SU-DHL-6 (cell line): Measurements from ENCODE around the gene FPR2.

ENCODE experiments used
- H2AFZ ChIP-seq: fragments of 200-600 bp; sonication (generic); 2 replicates; pipeline ENCODE4 v1.6.1; 2014; ENCODE audit warnings: low read depth, mild to moderate bottlenecking, moderate library complexity, mixed read lengths, antibody characterized with exemption, low read length; ENCODE audit not compliant: severe bottlenecking
- H3F3A ChIP-seq: fragments of 200-600 bp; shearing (Covaris generic); 2 replicates; pipeline ENCODE4 v1.6.0; 2016; ENCODE audit warnings: antibody characterized with exemption, mild to moderate bottlenecking; ENCODE audit not compliant: insufficient read depth
- H3K27ac ChIP-seq: fragments of 200-600 bp; sonication (generic); 2 replicates; pipeline ENCODE4 v1.5.1; 2016; ENCODE audit warnings: low read depth, mild to moderate bottlenecking, low read length, moderate library complexity, mixed read lengths
- H3K27me3 ChIP-seq: fragments of 200-600 bp; sonication (generic), shearing (Covaris generic); 2 replicates; pipeline ENCODE4 v1.6.0; 2014; ENCODE audit warnings: mild to moderate bottlenecking, low read length
- H3K36me3 ChIP-seq: fragments of 200-600 bp; sonication (generic); 2 replicates; pipeline ENCODE4 v1.6.1; 2014; ENCODE audit warnings: mild to moderate bottlenecking, low read length, mixed read lengths
- H3K4me2 ChIP-seq: fragments of 300-600, 200-600 bp; shearing (Covaris generic), sonication (generic); 2 replicates; pipeline ENCODE4 v1.6.0; 2014; ENCODE audit warnings: low read length, low read depth, mild to moderate bottlenecking; ENCODE audit not compliant: poor library complexity, severe bottlenecking
- H3K4me3 ChIP-seq: fragments of 200-600 bp; sonication (generic); 2 replicates; pipeline ENCODE4 v1.5.1; 2014; ENCODE audit warnings: antibody characterized with exemption, low read length, mild to moderate bottlenecking, mixed read lengths; ENCODE audit not compliant: insufficient read depth, poor library complexity, severe bottlenecking
- H3K79me2 ChIP-seq: fragments of 200-600 bp; sonication (generic); 2 replicates; pipeline ENCODE4 v1.6.1; 2014; ENCODE audit warnings: mild to moderate bottlenecking, low read length, moderate library complexity; ENCODE audit not compliant: insufficient read depth
- H3K9ac ChIP-seq: fragments of 200-600 bp; sonication (generic); 2 replicates; pipeline ENCODE4 v1.7.0; 2014; ENCODE audit warnings: mild to moderate bottlenecking, low read length
- H3K9me2 ChIP-seq: fragments of 200-600 bp; sonication (generic); replicated peaks from 2 replicates; pipeline ENCODE4 v1.6.1; 2014; ENCODE audit warnings: low read length; ENCODE audit not compliant: insufficient read depth
- H3K9me3 ChIP-seq: fragments of 200-600 bp; sonication (generic); 2 replicates; pipeline ENCODE4 v1.6.1; 2014; ENCODE audit warnings: low read length, mixed read lengths; ENCODE audit not compliant: insufficient read depth
- H4K20me1 ChIP-seq: fragments of 200-600 bp; sonication (generic); 2 replicates; pipeline ENCODE4 v1.6.1; 2014; ENCODE audit warnings: low read depth, mild to moderate bottlenecking, antibody characterized with exemption, low read length, moderate library complexity, mixed read lengths
- CTCF ChIP-seq: fragments of 200-600 bp; sonication (generic); IDR thresholded peaks from one replicate; pipeline ENCODE4 v1.5.1; 2017; ENCODE audit warnings: antibody characterized with exemption, mild to moderate bottlenecking, low read length, moderate library complexity; ENCODE audit not compliant: insufficient read depth, poor library complexity, severe bottlenecking
- EZH2phosphoT487 ChIP-seq: fragments of 200-600 bp; sonication (generic), shearing (Covaris generic); conservative IDR thresholded peaks from 2 replicates; pipeline ENCODE4 v1.6.1; 2018; ENCODE audit warnings: mild to moderate bottlenecking, antibody characterized with exemption, low read length, moderate library complexity, mixed read lengths

Gene FPR2

GRCh38 chr19:51796195-51796679 is 35.3 kb downstream of the FPR2 start:
- H4K20me1 ChIP-seq: no peaks in the 10 kb centered on the region
- H3K36me3 ChIP-seq: no peaks in the 10 kb centered on the region
- no peak overlapping the region for H3K4me3 ChIP-seq
- no peaks in the 10 kb centered on the region for H3K9me2 ChIP-seq
- no peaks in the 10 kb centered on the region for H3K27me3 ChIP-seq
- TF ChIP-seq CTCF (no peak), EZH2phosphoT487 (no peak)
- no peak overlapping the region for H3K9ac ChIP-seq
- H3F3A ChIP-seq: no peaks in the 10 kb centered on the region
- H3K9me3 ChIP-seq: no peaks in the 10 kb centered on the region
- no peak overlapping the region for H3K4me2 ChIP-seq
- no peaks in the 10 kb centered on the region for H3K79me2 ChIP-seq
- H2AFZ ChIP-seq: no peak overlapping the region
- no peak overlapping the region for H3K27ac ChIP-seq

GRCh38 chr19:51797480-51797879 is 36.5 kb downstream of the FPR2 start:
- Histone ChIP-seq H3F3A (no peaks in the 10 kb centered on the region), H3K27me3 (no peaks in the 10 kb centered on the region), H3K4me2 (no peak overlapping the region), H2AFZ (no peak overlapping the region), H4K20me1 (no peaks in the 10 kb centered on the region), H3K4me3 (no peak overlapping the region), H3K27ac (no peak overlapping the region), H3K9me2 (no peaks in the 10 kb centered on the region), H3K79me2 (no peaks in the 10 kb centered on the region), H3K9me3 (no peaks in the 10 kb centered on the region), H3K36me3 (no peaks in the 10 kb centered on the region), H3K9ac (no peak overlapping the region)
- TF ChIP-seq EZH2phosphoT487: no peak
- TF ChIP-seq CTCF: no peak

- H3K27ac ChIP-seq: no peak overlapping the region
- H3K9me3 ChIP-seq: no peaks in the 10 kb centered on the region
- no peaks in the 10 kb centered on the region for H3K36me3 ChIP-seq
- H3K4me3 ChIP-seq: no peak overlapping the region
- H3F3A ChIP-seq: no peaks in the 10 kb centered on the region
- no peaks in the 10 kb centered on the region for H3K27me3 ChIP-seq
- H4K20me1 ChIP-seq: no peaks in the 10 kb centered on the region
- no peak overlapping the region for H3K9ac ChIP-seq
- H3K79me2 ChIP-seq: no peaks in the 10 kb centered on the region
- H3K9me2 ChIP-seq: no peaks in the 10 kb centered on the region
- no peak overlapping the region for H2AFZ ChIP-seq
- H3K4me2 ChIP-seq: no peak overlapping the region
- TF ChIP-seq CTCF (no peak), EZH2phosphoT487 (no peak)
Measured at GRCh38 chr19:51798062-51798461, 37.1 kb downstream of the FPR2 start.
